Measurements from ENCODE around the gene PARD3B. TPM values are rescaled to one million over a fixed set of nuclear protein-coding genes. Genes with fewer than 3 reads are reported as not detected.

The PARD3B gene
- polyA plus RNA-seq, 3 donors = not detected

GRCh38 chr2:205564346-205565141 is 1019.3 kb downstream of the PARD3B start:
- WGBS (ENCODE audit: insufficient coverage) = 90% methylated on average over 6 of the region's 10 CpGs
- peaks cover 12 to 14% of the 10 kb centered on the region in 2 donors for H3K4me1 ChIP-seq (ENCODE audit: control insufficient read depth in 1 of 2, insufficient read depth in 2 of 2, low read length in 2 of 2)
- Mint-ChIP-seq H3K27me3 (ENCODE audit: low read depth in 3 of 3) (no peaks in the 10 kb centered on the region), H3K4me3 (no peak overlapping the region), H3K27ac (no peak overlapping the region), H3K9me3 (no peaks in the 10 kb centered on the region), H3K4me1 (peaks cover 13% of the 10 kb centered on the region), H3K36me3 (no peaks in the 10 kb centered on the region)
- no peaks in the 10 kb centered on the region for H3K27me3 ChIP-seq (ENCODE audit: control insufficient read depth in 2 of 2, insufficient read depth in 2 of 2, low read length in 2 of 2)
- H2AFZ ChIP-seq (ENCODE audit: insufficient read depth, low read depth, low read length, poor library complexity, severe bottlenecking) = no peak overlapping the region
- no peak overlapping the region for H3K4me2 ChIP-seq (replicated peaks; ENCODE audit: extremely low read depth, low read length, poor library complexity, severe bottlenecking)
- TF ChIP-seq, protein P1, sequence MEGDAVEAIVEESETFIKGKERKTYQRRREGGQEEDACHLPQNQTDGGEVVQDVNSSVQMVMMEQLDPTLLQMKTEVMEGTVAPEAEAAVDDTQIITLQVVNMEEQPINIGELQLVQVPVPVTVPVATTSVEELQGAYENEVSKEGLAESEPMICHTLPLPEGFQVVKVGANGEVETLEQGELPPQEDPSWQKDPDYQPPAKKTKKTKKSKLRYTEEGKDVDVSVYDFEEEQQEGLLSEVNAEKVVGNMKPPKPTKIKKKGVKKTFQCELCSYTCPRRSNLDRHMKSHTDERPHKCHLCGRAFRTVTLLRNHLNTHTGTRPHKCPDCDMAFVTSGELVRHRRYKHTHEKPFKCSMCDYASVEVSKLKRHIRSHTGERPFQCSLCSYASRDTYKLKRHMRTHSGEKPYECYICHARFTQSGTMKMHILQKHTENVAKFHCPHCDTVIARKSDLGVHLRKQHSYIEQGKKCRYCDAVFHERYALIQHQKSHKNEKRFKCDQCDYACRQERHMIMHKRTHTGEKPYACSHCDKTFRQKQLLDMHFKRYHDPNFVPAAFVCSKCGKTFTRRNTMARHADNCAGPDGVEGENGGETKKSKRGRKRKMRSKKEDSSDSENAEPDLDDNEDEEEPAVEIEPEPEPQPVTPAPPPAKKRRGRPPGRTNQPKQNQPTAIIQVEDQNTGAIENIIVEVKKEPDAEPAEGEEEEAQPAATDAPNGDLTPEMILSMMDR (IDR thresholded peaks at IDR 0.05) = no peak
- intact Hi-C loops (cut with micrococcal nuclease) = no loop called here
- no peak overlapping the region for H3K9ac ChIP-seq (ENCODE audit: insufficient read depth, low read length, poor library complexity, severe bottlenecking)
- no peaks in the 10 kb centered on the region for H3K36me3 ChIP-seq (replicated peaks in 1 of 2; ENCODE audit: control insufficient read depth in 1 of 2, insufficient read depth in 2 of 2, low read length in 2 of 2)
- H3K79me2 ChIP-seq (ENCODE audit: insufficient read depth, low read length) = no peaks in the 10 kb centered on the region
- no peak overlapping the region for H3K27ac ChIP-seq (ENCODE audit: low read depth in 1 of 2, low read length in 2 of 2)
- no peaks in the 10 kb centered on the region for H4K20me1 ChIP-seq (ENCODE audit: insufficient read depth, low read length)
- no peak for DNase-seq
- H3K4me3 ChIP-seq (replicated peaks in 1 of 3; ENCODE audit: low read depth in 2 of 3, low read length in 3 of 3) = no peak overlapping the region
- H3K9me3 ChIP-seq (replicated peaks in 1 of 2; ENCODE audit: control insufficient read depth in 1 of 2, insufficient read depth in 1 of 2, low read length in 2 of 2) = no peaks in the 10 kb centered on the region

DNA sequence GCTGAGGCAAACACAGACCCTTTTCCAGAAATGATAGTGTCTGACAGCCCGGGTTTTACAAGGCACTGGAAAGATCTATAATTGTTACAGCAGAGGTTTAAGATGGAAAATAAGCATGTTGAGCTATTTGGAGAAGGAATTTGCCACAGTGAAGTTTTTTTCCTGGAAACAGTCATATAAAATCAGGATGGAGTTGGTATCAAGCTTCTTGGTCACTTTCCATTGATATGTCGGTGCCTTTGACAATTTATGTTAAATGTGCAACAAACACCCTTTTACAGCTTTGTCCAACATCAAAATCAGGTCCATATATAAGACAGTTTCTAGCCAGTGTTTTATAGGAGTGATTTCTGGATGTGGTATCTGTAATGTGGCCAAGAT is 1019.9 kb downstream of the PARD3B start:
- H3K36me3 ChIP-seq (replicated peaks in 1 of 2; ENCODE audit: control insufficient read depth in 1 of 2, insufficient read depth in 2 of 2, low read length in 2 of 2) = no peaks in the 10 kb centered on the region
- H3K9me3 ChIP-seq (replicated peaks in 1 of 2; ENCODE audit: control insufficient read depth in 1 of 2, insufficient read depth in 1 of 2, low read length in 2 of 2) = no peaks in the 10 kb centered on the region
- H2AFZ ChIP-seq (ENCODE audit: insufficient read depth, low read depth, low read length, poor library complexity, severe bottlenecking) = no peak overlapping the region
- H3K27me3 ChIP-seq (ENCODE audit: control insufficient read depth in 2 of 2, insufficient read depth in 2 of 2, low read length in 2 of 2) = no peaks in the 10 kb centered on the region
- H3K4me3 Mint-ChIP-seq = no peak overlapping the region
- H3K27me3 Mint-ChIP-seq (ENCODE audit: low read depth in 3 of 3) = peaks cover 0 to 2% (median 0%) of the 10 kb centered on the region in 3 donors
- no peak overlapping the region for H3K27ac Mint-ChIP-seq
- no peak for DNase-seq
- H3K36me3 Mint-ChIP-seq = no peaks in the 10 kb centered on the region
- no peak overlapping the region for H3K4me3 ChIP-seq (replicated peaks in 1 of 3; ENCODE audit: low read depth in 2 of 3, low read length in 3 of 3)
- H3K27ac ChIP-seq (ENCODE audit: low read depth in 1 of 2, low read length in 2 of 2) = no peak overlapping the region
- peaks cover 12 to 14% of the 10 kb centered on the region in 2 donors for H3K4me1 ChIP-seq (ENCODE audit: control insufficient read depth in 1 of 2, insufficient read depth in 2 of 2, low read length in 2 of 2)
- H3K4me1 Mint-ChIP-seq = peaks cover 13% of the 10 kb centered on the region
- H3K4me2 ChIP-seq (replicated peaks; ENCODE audit: extremely low read depth, low read length, poor library complexity, severe bottlenecking) = no peak overlapping the region
- intact Hi-C loops (cut with micrococcal nuclease) = no loop called here
- 100% methylated on average over 1 of the region's 2 CpGs for WGBS (ENCODE audit: insufficient coverage)
- H4K20me1 ChIP-seq (ENCODE audit: insufficient read depth, low read length) = no peaks in the 10 kb centered on the region
- no peaks in the 10 kb centered on the region for H3K79me2 ChIP-seq (ENCODE audit: insufficient read depth, low read length)
- H3K9ac ChIP-seq (ENCODE audit: insufficient read depth, low read length, poor library complexity, severe bottlenecking) = no peak overlapping the region
- TF ChIP-seq, protein P1 (IDR thresholded peaks at IDR 0.05) = no peak
- no peaks in the 10 kb centered on the region for H3K9me3 Mint-ChIP-seq

Measured in CD14-positive monocyte (primary cell).